ENCODE results near the gene IKBKG.

DNA sequence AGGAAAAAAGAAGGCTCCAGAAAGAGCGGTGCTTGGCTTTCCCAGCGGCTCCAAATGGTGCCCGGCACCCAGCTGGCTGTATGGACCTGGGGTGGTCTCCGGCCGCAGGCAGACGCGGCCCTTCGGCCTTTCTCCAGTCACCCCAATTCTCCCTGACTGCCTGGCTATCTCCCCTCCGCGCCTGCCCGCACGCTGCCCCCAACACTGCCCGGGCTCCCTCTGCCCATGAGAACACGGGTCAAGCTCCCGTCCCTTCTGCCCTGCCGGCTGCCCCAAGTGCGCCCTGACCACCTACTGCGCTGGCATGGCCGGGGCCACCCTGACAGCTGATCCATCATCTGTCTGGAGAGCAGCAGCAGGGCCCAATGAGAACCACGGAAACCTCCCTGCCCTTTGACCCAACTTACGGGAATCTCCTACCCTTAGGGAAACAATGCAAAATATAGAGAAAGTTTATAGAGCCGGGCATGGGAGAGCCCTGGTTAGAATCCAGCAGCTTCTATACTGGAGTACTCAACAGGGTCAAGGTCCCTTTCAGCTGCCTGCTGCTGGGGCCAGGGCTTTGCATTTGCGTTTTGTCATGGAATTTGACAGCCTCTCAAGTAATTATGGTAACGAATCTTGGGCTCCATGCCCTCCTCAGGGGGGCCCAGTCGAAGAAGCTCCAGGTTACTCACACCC, 30.2 kb upstream of the IKBKG start:
- TF ChIP-seq CEBPB (IDR thresholded peaks at IDR 0.05; ENCODE audit: low read depth) (no peak), ZBTB33 (IDR thresholded peaks at IDR 0.05; ENCODE audit: extremely low read depth, insufficient replicate concordance, low read length) (no peak), EZH2 (IDR thresholded peaks at IDR 0.05) (no peak), POLR2A (IDR thresholded peaks at IDR 0.05; ENCODE audit: borderline replicate concordance, extremely low read depth, insufficient read depth, insufficient read length) (no peak), CTCF (IDR thresholded peaks at IDR 0.05 in 2 of 3, conservative IDR thresholded peaks at IDR 0.05 in 1 of 3; ENCODE audit: borderline replicate concordance in 1 of 3, insufficient read depth in 1 of 3, low read depth in 2 of 3, low read length in 2 of 3) (no peak)
- TF ChIP-seq, protein P1, sequence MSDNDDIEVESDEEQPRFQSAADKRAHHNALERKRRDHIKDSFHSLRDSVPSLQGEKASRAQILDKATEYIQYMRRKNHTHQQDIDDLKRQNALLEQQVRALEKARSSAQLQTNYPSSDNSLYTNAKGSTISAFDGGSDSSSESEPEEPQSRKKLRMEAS (IDR thresholded peaks at IDR 0.05), result no peak

Measured in HCT116 (cell line).